K562 (cell line): ENCODE data around the gene PRAME. TPM values are rescaled to one million over a fixed set of nuclear protein-coding genes. Genes with fewer than 3 reads are reported as not detected.
A peak's percentile ranks its signal among the peaks of the same experiment; 100 is the strongest.

Source experiments
- ATAC-seq: fragments of 200-7000 bp; cut with Tn5 transposase; 3 replicates; pipeline ENCODE4 v1.9.1; 2020; ENCODE audit warnings: moderate library complexity
- BruUV-seq: library from RNA; stranded (reverse); fragments of 400-500 nt; replicated peaks from 2 replicates; lab custom pipeline; 2021; lab: Mats Ljungman, UMichigan
- CTCF ChIA-PET: fragments of 300-600 bp; formaldehyde crosslinking; extraction: SDS; loops from one replicate; lab custom pipeline; 2021; ENCODE audit warnings: low intra/inter-chr PET ratio; lab: Yijun Ruan, JAX
- POLR2A ChIA-PET: fragments of 300-600, 350-650 bp; sonication (Branson Sonifier 250); formaldehyde crosslinking; extraction: SDS; loops from one replicate; lab custom pipeline; 2021; ENCODE audit warnings: antibody characterized with exemption, inconsistent platforms; lab: Yijun Ruan, JAX
- DNase-seq, 4 experiments: peaks; one replicate each; pipeline versions ENCODE4 v3.0.0 to v3.0.0-alpha.2; 2011 to 2018; ENCODE audit warnings: low spot score in 3 of 4, mixed read lengths in 3 of 4; ENCODE audit errors: extremely low read depth in 1 of 4
- FAIRE-seq: peaks from 2 replicates; lab custom pipeline; 2011; peaks lifted over from hg19 to GRCh38; lab: Jason Lieb, UNC
- H2AFZ ChIP-seq: 2 replicates; pipeline ENCODE4 v1.6.0; 2011; ENCODE audit warnings: low read depth, low read length, control low read depth, inconsistent platforms
- H3K27ac ChIP-seq: fragments of 200-600 bp; 3 replicates; pipeline ENCODE4 v1.8.0; 2011; ENCODE audit warnings: low read depth, mild to moderate bottlenecking, control low read depth, inconsistent platforms, low read length, moderate library complexity, mixed read lengths; ENCODE audit errors: extremely low read depth
- H3K27me3 ChIP-seq, 2 experiments: fragments of 300-600 bp in 1 of 2; 2 replicates in 1 of 2; 3 replicates in 1 of 2; pipeline versions ENCODE4 v1.6.0 to v1.8.0; 2011; ENCODE audit warnings: inconsistent platforms in 2 of 2, low read length in 2 of 2, mild to moderate bottlenecking in 1 of 2, mixed read lengths in 1 of 2, moderate library complexity in 1 of 2; ENCODE audit not compliant: control insufficient read depth in 2 of 2, insufficient read depth in 2 of 2
- H3K36me3 ChIP-seq: fragments of 300-600 bp; 3 replicates; pipeline ENCODE4 v1.8.0; 2011; ENCODE audit warnings: mild to moderate bottlenecking, low read length, inconsistent platforms; ENCODE audit not compliant: control insufficient read depth, insufficient read depth
- H3K4me1 ChIP-seq, 2 experiments: fragments of 200-600 bp in 1 of 2; replicated peaks in 1 of 2; 2 replicates in 1 of 2; 3 replicates in 1 of 2; pipeline versions ENCODE4 v1.5.1 to v1.8.0; 2011; ENCODE audit warnings: inconsistent platforms in 2 of 2, low read length in 2 of 2, mild to moderate bottlenecking in 1 of 2, mixed read lengths in 1 of 2, moderate library complexity in 1 of 2; ENCODE audit not compliant: control insufficient read depth in 2 of 2, insufficient read depth in 2 of 2
- H3K4me2 ChIP-seq: 2 replicates; pipeline ENCODE4 v1.6.1; 2011; ENCODE audit warnings: low read length, control low read depth, inconsistent platforms, mixed read lengths; ENCODE audit not compliant: insufficient read depth
- H3K4me3 ChIP-seq: fragments of 200-600 bp; sonication (generic), shearing (Covaris generic); 2 replicates; pipeline ENCODE4 v1.5.1; 2016; ENCODE audit warnings: control low read depth, inconsistent platforms
- H3K79me2 ChIP-seq: fragments of 200-600 bp; 3 replicates; pipeline ENCODE4 v1.8.0; 2011; ENCODE audit warnings: low read length, inconsistent platforms; ENCODE audit not compliant: control insufficient read depth, insufficient read depth
- H3K9ac ChIP-seq, 2 experiments: 2 replicates each; pipeline versions ENCODE4 v1.6.0 to v1.6.1; 2011; ENCODE audit warnings: low read depth in 2 of 2, low read length in 2 of 2, control low read depth in 1 of 2, inconsistent platforms in 1 of 2, mild to moderate bottlenecking in 1 of 2, mixed read lengths in 1 of 2; ENCODE audit not compliant: insufficient read depth in 1 of 2
- H3K9me1 ChIP-seq: one replicate; pipeline ENCODE4 v1.6.0; 2011; ENCODE audit warnings: inconsistent platforms, mild to moderate bottlenecking, low read length, moderate library complexity; ENCODE audit not compliant: control insufficient read depth, insufficient read depth
- H3K9me3 ChIP-seq: replicated peaks from 2 replicates; pipeline ENCODE4 v1.5.1; 2011; ENCODE audit warnings: low read depth, low read length, inconsistent platforms; ENCODE audit not compliant: control insufficient read depth, insufficient read depth
- H4K20me1 ChIP-seq: replicated peaks from 2 replicates; pipeline ENCODE4 v1.6.1; 2011; ENCODE audit warnings: low read length, inconsistent platforms, mixed read lengths; ENCODE audit not compliant: control insufficient read depth, insufficient read depth
- GTF2F1 ChIP-seq: IDR thresholded peaks from 2 replicates; pipeline ENCODE4 v1.6.1; 2011; ENCODE audit warnings: low read depth, low read length, improper control_type of control experiment
- MCM7 ChIP-seq, 2 experiments: fragments of 450-650 bp; IDR thresholded peaks; 2 replicates each; pipeline ENCODE4 v1.6.1; 2016 to 2018
- NFATC3 ChIP-seq: fragments of 450-650 bp; IDR thresholded peaks from 2 replicates; pipeline ENCODE4 v1.6.1; 2017; ENCODE audit warnings: mild to moderate bottlenecking
- PPARD ChIP-seq: fragments of 250-450 bp; sonication (Bioruptor Pico); IDR thresholded peaks from 2 replicates; pipeline ENCODE4 v1.8.0; 2022; ENCODE audit warnings: inconsistent platforms, mild to moderate bottlenecking, moderate library complexity
- WGBS: fragments of 100-300 bp; shearing (Covaris generic); methylation state at CpG from one replicate; pipeline ENCODE4 v1.1.6; 2016; ENCODE audit warnings: low coverage, mixed read lengths; ENCODE audit not compliant: insufficient coverage; ENCODE audit errors: missing lambda C conversion rate; 5-methylcytosine and 5-hydroxymethylcytosine counted together
- in situ Hi-C: fragments of 300-500 bp; cut with MboI; formaldehyde crosslinking; loops from 4 replicates; pipeline ENCODE4 v1.15.0; 2018; ENCODE audit warnings: inconsistent platforms, mixed read lengths
- intact Hi-C: fragments of 100-400 bp; cut with micrococcal nuclease; formaldehyde crosslinking; loops from 2 replicates; pipeline ENCODE4 v1.14.2; 2022
- polyA plus RNA-seq, 8 experiments: library from polyadenylated mRNA; depleted of rRNA in 4 of 8; stranded (reverse) in 5 of 8; unstranded in 3 of 8; fragments of >200 nt; fragmentation: Nextera tagmentation in 2 of 8; fragmentation: Illumina TruSeq in 1 of 8; extraction: Ambion mirVana in 2 of 8; extraction: Trizol in 1 of 8; gene quantifications; 2 replicates each; pipeline versions ENCODE4 v1.2.1 to v1.2.3, GENCODE V29; 2011 to 2014; ENCODE audit warnings: inconsistent platforms in 1 of 8, missing spikeins in 1 of 8
- total RNA-seq, 7 experiments: library from RNA; depleted of rRNA in 6 of 7; stranded (reverse); fragments of >200 nt in 6 of 7; fragmentation: Illumina TruSeq in 2 of 7; extraction: Trizol in 2 of 7; gene quantifications; 2 replicates each; pipeline versions ENCODE4 v1.2.1 to v1.2.3, GENCODE V29; 2011 to 2021; ENCODE audit warnings: low replicate concordance in 1 of 7
- TF ChIP-seq, protein P1 (sequence below): sonication (generic); formaldehyde crosslinking; IDR thresholded peaks from 2 replicates; pipeline ENCODE4 v1.8.1; 2023; ENCODE audit warnings: mild to moderate bottlenecking, missing genetic modification reagents
- TF ChIP-seq, protein P2 (sequence below), 2 experiments: fragments of 450-650 bp in 1 of 2; sonication (generic) in 1 of 2; formaldehyde crosslinking; conservative IDR thresholded peaks; 2 replicates each; pipeline versions ENCODE4 v1.4.0 to v1.8.1; 2020 to 2022; ENCODE audit warnings: mild to moderate bottlenecking in 1 of 2, missing genetic modification reagents in 1 of 2
- TF ChIP-seq, protein P3 (sequence below), 2 experiments: IDR thresholded peaks in 1 of 2; conservative IDR thresholded peaks in 1 of 2; 2 replicates each; pipeline ENCODE4 v1.6.1; 2016; ENCODE audit warnings: low read depth in 2 of 2, mild to moderate bottlenecking in 1 of 2, missing compliant biosample characterization in 1 of 2, missing genetic modification characterization in 1 of 2, moderate library complexity in 1 of 2
- TF ChIP-seq, protein P4 (sequence below): fragments of 250-450 bp; sonication (Bioruptor Pico); IDR thresholded peaks from 2 replicates; pipeline ENCODE4 v1.9.0; 2021; ENCODE audit warnings: mild to moderate bottlenecking

The PRAME gene
- total and polyA plus RNA-seq, 9 of the 15 experiments (the other 6 are each of a cell fraction or from before 2014, with no cell fraction given): 662 to 2,141 (median 1,142) TPM

DNA sequence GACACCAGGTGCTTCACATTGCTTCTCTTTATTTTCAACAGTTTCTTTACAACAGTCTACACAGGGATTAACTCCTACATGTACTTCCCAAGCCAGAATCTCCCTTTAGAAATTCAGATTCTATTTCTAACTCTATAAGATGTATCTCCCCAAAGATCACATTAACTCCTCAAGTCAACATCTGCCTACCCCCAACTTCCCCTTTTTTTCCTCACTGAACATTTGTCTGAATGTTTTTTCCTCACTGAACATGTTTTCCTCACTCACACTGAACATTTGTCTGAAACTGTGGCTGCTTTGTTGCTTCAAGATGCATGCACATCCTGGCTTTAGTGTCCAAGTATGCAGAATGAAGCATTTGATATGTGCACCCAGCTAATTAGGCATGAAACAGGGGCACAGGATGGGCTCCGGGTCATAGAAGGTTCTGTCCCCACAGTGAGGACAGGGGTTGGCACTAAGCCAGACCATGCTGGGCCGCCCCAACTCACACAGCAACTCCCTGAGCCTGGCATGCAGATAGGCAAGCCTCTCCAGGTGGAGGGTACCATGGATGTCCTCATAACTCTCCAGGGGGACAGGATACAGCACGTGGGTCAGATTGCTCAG, 11.3 kb downstream of the PRAME start (continued):
- TF ChIP-seq, protein P1, sequence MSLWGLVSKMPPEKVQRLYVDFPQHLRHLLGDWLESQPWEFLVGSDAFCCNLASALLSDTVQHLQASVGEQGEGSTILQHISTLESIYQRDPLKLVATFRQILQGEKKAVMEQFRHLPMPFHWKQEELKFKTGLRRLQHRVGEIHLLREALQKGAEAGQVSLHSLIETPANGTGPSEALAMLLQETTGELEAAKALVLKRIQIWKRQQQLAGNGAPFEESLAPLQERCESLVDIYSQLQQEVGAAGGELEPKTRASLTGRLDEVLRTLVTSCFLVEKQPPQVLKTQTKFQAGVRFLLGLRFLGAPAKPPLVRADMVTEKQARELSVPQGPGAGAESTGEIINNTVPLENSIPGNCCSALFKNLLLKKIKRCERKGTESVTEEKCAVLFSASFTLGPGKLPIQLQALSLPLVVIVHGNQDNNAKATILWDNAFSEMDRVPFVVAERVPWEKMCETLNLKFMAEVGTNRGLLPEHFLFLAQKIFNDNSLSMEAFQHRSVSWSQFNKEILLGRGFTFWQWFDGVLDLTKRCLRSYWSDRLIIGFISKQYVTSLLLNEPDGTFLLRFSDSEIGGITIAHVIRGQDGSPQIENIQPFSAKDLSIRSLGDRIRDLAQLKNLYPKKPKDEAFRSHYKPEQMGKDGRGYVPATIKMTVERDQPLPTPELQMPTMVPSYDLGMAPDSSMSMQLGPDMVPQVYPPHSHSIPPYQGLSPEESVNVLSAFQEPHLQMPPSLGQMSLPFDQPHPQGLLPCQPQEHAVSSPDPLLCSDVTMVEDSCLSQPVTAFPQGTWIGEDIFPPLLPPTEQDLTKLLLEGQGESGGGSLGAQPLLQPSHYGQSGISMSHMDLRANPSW (CRISPR knock-in tag): peak; percentile 96
- TF ChIP-seq, protein P2, sequence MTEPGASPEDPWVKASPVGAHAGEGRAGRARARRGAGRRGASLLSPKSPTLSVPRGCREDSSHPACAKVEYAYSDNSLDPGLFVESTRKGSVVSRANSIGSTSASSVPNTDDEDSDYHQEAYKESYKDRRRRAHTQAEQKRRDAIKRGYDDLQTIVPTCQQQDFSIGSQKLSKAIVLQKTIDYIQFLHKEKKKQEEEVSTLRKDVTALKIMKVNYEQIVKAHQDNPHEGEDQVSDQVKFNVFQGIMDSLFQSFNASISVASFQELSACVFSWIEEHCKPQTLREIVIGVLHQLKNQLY (CRISPR knock-in tag; conservative IDR thresholded peaks at IDR 0.05): peak in 1 of 2 experiments; percentile 42; a peak in 1 of 4 replicates
- no peak for TF ChIP-seq PPARD (CRISPR knock-in tag)
- TF ChIP-seq, all 486 proteins: peak for 2

DNA sequence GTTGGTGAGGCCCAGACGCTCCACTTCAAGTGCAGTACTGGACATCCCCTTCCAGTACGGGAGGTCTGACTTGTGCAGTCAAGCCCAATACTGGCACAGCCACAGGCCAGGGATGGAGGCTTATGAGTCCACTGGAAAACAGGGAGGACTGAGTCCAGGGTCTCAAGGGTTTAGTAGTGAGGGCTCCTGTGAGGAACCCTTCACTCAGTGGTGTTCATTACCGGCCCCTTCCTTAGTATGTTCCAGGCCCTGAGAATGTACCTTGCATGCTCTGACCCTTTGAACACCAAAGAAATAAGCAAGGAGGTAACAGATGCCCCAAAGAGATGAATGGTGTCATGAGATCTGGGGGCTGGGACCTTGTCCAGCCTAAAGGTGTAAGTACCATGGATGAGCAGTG, 11.8 kb downstream of the PRAME start:
- Histone ChIP-seq H3K79me2 (peaks cover 34% of the 10 kb centered on the region), H3K36me3 (peaks cover 60% of the 10 kb centered on the region), H3K27me3 (no peaks in the 10 kb centered on the region), H3K4me3 (no peak overlapping the region), H2AFZ (no peak overlapping the region), H3K4me2 (no peak overlapping the region), H3K9me3 (no peaks in the 10 kb centered on the region), H3K9ac (no peak overlapping the region), H3K4me1 (peaks cover 13 to 20% of the 10 kb centered on the region in 2 experiments), H3K27ac (no peak overlapping the region; the same call in 2 of the 3 replicates), H4K20me1 (peaks cover 55% of the 10 kb centered on the region), H3K9me1 (peaks cover 43% of the 10 kb centered on the region)
- DNase-seq: peak in 3 of 4 experiments; percentile 64 to 74 (median 74)
- ATAC-seq: peak; percentile 46
- FAIRE-seq: no peak
- ChIA-PET CTCF (interaction anchor here (0.8 to 1.7 kb wide), 3 partner anchors 10 to 84 kb away, joined by 3 to 4 read pairs (median 3); partner anchors contain the start of gene PRAME), POLR2A (interaction anchor here (0.7 to 19.7 kb wide), 15 partner anchors 3 to 840 kb away, joined by 3 to 708 read pairs (median 6); partner anchors contain the start of genes PRAME, ZNF280A and ZNF280B)
- in situ Hi-C loops: loop anchor here (25.0 kb wide), 1 partner anchor 1135 kb away; the partner anchor contains the start of gene HIC2
- intact Hi-C loops: loop anchor here (2.0 to 10.0 kb wide), 2 partner anchors 38 to 58 kb away; partner anchors contain the start of gene ZNF280B
- BruUV-seq: no TSS peak
- 60% methylated on average over 3 of the region's 3 CpGs for WGBS
- TF ChIP-seq, protein P1 (CRISPR knock-in tag): no peak
- TF ChIP-seq MCM7 (IDR thresholded peaks at IDR 0.05) (no peak), GTF2F1 (no peak), NFATC3 (no peak)
- TF ChIP-seq, protein P3, sequence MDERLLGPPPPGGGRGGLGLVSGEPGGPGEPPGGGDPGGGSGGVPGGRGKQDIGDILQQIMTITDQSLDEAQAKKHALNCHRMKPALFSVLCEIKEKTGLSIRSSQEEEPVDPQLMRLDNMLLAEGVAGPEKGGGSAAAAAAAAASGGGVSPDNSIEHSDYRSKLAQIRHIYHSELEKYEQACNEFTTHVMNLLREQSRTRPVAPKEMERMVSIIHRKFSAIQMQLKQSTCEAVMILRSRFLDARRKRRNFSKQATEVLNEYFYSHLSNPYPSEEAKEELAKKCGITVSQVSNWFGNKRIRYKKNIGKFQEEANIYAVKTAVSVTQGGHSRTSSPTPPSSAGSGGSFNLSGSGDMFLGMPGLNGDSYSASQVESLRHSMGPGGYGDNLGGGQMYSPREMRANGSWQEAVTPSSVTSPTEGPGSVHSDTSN (CRISPR knock-in tag; IDR thresholded peaks at IDR 0.05; ENCODE audit: low read depth): no peak
- TF ChIP-seq, protein P3 (tag; conservative IDR thresholded peaks at IDR 0.05; ENCODE audit: low read depth): no peak
- TF ChIP-seq, protein P4, sequence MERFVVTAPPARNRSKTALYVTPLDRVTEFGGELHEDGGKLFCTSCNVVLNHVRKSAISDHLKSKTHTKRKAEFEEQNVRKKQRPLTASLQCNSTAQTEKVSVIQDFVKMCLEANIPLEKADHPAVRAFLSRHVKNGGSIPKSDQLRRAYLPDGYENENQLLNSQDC (CRISPR knock-in tag): no peak
